ENCODE data around the gene MUTYH.
"Not testable (repeated sequence)": the region's sequence is repeated elsewhere in the genome, so short reads cannot be mapped to it uniquely, and the experiment has no call there.

MUTYH gene

GRCh38 chr1:45284858-45285257 lies 55.4 kb downstream of the MUTYH start:
- in situ Hi-C loops (cut with MboI; ENCODE audit: low sequenced_read_pairs): not testable (repeated sequence)

- in situ Hi-C loops (cut with MboI; ENCODE audit: low sequenced_read_pairs): no loop called here
These were observed 57.9 kb downstream of the MUTYH start for GRCh38 chr1:45282351-45282750.

All from HL-60/S4 treated with phorbol 12-myristate 13-acetate at 8.2 ng/mL for 4 days and 3 days (cell line).